ENCODE data around the gene THAP10.
A peak's percentile ranks its signal among the peaks of the same experiment; 100 is the strongest.
"Not testable (repeated sequence)": the region's sequence is repeated elsewhere in the genome, so short reads cannot be mapped to it uniquely, and the experiment has no call there.

THAP10 gene

GRCh38 chr15:70892002-70892911, at the start of gene THAP10, which contains the start of gene LRRC49:
Gene THAP10 (minus strand): TSS chr15:70892433. CDS start chr15:70892272, 161 bp downstream.
Gene LRRC49 (plus strand): TSS chr15:70892826. CDS start chr15:70892895, 69 bp downstream.
- peak; percentile 91 for DNase-seq (ENCODE audit: low read depth)

DNA sequence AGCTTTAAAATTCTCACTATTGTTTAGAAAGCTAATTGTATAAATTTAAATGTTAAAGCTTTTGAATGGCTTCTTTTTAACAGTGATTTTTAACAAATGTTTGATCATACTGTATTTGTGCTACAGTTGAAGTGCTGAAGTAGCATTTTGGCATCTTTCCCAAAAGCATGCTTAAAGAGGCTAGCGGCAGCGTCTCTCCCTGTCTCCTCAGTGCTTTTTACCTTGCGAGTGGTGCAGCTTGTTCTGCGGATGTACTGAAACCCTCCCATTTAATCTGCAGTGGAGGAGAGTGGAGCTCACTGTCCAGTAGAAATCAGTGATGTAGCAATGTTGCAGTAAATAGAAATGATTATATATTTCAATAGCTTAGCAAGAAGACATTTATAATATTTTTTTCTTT, 44.1 kb upstream of the THAP10 start:
- DNase-seq (ENCODE audit: low read depth), result no peak

DNA sequence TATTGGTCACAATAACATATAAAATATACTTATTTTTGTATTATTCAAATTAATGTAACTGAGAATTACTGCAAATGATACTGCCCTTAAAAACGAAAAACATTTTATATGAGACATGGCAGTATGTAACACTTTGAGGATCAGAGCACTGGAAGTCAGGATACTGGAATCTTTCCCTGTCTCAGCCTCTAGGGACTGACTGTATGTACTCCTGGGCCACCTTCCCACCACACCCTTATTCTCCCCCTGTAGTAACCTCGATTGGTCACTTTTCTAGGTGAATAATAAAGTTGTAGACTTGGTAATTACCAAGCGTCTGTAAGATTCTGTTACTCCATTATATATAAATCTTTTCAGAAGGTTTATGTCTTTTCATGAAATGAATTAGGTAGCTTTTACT, 43.4 kb upstream of the THAP10 start:
- no peak for DNase-seq (ENCODE audit: low read depth)

GRCh38 chr15:70933411-70933810, 41.2 kb upstream of the THAP10 start:
- no peak for DNase-seq (ENCODE audit: low read depth)

DNA sequence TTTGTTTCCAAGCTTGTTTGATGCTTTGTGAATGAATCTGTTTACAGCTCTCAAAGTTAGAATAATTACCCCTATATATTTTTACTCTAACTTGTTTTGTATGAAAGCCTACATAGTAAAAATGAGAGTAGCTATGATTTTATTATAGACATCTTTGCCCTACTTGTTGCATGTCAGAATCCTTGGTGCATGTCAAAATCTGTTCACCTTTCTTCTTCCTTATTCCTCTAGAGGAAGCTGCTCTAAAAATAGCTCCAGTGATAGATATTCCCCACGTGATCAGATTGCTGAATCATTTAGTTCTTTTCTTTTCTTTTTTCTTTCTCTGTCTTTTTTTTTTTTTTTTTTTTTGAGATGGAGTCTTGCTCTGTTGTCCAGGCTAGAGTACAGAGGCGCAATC, 40.2 kb upstream of the THAP10 start:
- no peak for DNase-seq (ENCODE audit: low read depth)

DNA sequence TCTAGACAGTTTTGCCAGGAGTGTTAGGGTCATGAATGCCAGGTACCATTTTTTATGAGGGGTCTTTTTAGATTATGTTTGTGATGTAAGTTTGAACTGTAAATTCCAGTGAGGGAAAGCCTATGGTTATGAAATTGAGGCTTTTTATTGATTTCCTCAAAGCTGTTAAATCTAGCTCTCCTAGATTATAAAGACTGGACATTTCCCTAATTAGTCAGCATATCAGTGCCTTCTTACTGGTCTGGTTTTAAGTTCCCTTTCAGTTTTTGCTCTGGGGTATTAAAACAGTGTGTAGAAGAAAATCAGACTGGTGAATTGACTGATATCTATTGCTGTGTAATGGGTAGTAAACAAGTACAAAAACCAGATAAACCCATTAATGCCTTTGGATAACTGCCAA, 39.6 kb upstream of the THAP10 start:
- no peak for DNase-seq (ENCODE audit: low read depth)

GRCh38 chr15:70926914-70927313, 34.7 kb upstream of the THAP10 start:
- DNase-seq (ENCODE audit: low read depth), result not testable (repeated sequence)

DNA sequence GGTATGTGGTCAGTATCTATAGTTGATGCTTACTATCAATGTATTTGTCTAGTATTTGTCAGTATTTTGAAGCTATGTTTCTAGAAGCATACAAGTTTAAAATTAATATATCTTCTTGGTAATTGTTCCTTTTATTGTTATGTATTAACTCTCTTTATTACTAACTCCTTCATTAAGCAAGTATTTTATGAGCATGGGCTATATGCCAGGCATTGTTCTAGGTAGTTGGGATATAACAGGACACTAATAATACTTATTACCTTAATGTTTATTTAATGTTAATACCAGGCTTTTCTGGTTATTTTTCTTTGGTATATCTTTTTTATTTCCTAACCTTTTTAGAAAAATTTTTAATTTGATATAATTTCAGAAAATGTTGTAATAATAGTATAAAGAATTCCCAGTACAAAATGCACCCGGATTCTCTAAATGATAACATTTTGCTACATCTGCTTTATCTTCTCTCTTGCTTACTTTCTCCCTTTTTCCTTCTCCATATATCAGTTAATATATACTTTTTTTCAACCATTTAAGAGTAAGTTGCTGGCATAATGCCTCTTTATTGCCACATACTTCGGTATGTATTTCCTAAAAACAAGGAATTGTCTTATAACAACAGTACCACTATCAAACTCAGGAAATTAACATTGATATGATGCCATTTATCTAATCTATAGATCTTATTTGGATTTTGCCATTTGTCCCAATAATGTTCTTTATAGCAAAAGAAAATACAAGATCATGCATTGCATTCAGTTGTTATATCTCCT, 31.3 kb upstream of the THAP10 start:
- no peak for DNase-seq (ENCODE audit: low read depth)

- no peak for DNase-seq (ENCODE audit: low read depth)
Observed at GRCh38 chr15:70922119-70922518, 29.9 kb upstream of the THAP10 start.

DNA sequence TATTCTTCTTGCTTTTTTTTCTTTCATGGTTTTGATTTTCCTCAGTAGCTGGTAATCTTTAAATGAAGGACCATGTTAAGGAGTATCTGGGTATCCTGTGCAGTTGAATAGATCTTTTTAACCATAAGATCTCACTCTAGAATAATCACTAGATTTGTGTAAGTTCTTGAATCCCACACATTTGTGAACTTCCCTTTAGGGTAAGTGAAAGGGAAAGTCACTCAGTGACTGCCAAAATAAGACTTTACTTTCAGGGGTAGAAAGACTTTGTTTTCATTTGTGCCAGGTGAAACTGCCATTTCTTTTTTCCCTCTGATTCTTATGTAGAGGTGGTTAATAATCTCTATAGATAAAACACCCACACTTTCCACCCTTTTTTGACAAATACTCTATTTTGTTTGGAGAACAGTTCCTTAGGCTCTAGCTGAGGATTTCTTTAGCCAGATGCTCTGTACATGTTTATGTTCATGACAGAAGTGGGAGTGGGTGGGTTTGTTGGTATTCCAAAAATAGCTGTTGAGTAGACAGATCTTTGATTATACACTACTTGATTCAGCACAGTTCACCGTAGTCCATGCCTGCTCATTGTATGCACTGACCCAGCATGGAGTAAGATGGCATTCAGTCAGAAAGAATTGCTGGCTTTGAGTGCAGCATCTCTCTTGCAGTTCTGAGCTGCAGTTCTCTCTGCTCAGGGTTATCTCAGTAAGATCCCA, 28.9 kb upstream of the THAP10 start:
- DNase-seq (ENCODE audit: low read depth), result no peak

GRCh38 chr15:70917955-70918354, 25.7 kb upstream of the THAP10 start:
- DNase-seq (ENCODE audit: low read depth), result no peak

GRCh38 chr15:70916531-70916930, 24.3 kb upstream of the THAP10 start:
- DNase-seq (ENCODE audit: low read depth), result no peak

- no peak for DNase-seq (ENCODE audit: low read depth)
Observed at GRCh38 chr15:70912187-70912586, 20.0 kb upstream of the THAP10 start.

DNA sequence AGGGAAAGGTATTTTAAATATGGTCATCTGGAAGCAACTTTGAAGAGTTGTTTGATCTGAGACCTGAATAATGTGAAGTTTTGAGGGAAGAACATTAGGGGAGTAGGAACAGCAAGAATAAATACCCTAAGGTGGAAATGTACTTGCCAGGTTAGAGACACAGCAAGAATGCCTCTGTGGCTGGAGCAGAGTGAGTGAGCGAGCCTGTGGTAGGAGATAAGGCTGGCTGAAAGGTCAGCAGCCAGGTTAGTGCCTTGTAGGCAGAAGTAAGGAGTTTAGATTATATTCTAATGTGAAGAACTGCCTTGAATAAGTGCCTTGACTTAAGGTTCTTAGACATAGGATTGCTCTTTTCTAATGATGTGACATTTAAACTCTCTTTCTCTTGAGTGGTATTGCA, 18.7 kb upstream of the THAP10 start:
- DNase-seq (ENCODE audit: low read depth), result no peak

DNA sequence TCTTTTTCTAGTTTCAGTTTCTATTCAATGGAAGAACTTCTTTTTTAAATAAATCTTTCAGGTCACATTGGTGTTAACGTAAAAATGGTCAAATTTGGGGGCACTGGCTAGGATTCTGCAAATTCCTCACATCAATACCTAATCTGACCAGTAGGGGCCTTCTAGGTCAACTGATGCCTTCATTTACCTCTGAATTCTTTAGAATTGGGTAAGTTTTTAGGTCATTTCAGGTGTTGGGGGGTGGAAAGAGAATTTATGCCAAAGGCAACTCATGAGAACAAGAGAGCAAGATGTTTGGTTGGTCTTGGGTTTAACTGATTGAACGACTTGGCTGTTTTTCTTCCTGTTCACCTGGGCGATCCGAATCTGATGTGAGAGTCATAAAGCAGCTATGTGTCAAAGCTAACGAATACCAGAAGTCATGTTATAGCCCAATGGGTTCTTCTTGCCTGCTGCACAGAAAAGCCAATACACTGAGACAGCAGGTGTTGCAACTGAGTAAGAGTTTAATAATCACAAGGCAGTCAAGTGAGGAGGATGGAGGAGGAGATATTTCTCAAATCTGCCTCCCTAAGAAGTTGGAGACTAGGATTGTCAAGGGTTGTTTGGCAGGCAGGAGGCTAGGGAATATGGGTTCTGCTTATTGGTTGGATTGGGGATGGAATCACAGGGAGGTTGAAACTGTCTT, 15.7 kb upstream of the THAP10 start:
- no peak for DNase-seq (ENCODE audit: low read depth)

GRCh38 chr15:70906842-70907241, 14.6 kb upstream of the THAP10 start:
- no peak for DNase-seq (ENCODE audit: low read depth)

GRCh38 chr15:70902107-70902506, 9.9 kb upstream of the THAP10 start:
- DNase-seq (ENCODE audit: low read depth), result no peak

DNA sequence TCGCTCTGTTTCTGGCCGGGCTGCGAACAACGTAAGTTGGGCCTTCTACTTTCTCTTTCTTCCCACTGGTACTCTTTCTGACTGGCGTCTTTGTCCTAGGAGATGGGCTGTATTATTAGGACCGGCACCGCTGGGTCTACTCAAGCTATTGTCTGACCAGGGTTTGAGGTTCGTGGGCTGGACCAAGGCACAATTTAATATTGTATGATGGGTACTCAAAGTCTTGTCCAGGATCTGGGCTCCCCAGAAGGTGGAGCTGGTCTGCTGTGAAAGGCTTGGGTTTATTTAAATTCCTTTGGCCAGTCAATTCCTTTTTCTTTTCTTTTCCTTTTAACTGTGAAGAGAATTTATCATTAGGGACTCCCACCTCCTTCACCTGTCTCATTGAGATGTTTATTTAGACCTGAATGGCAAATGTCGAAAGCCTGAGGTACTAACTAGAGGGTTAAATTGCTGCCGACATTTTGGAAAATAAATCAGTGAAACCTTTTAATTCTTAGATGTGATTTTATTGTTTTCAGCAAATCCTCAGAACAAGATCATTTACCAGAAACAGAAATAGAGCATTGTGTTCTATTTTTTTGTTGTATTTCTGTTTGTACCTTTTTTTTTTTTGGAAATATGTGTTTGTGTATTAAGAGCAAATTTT, 803 bp upstream of the THAP10 start:
- peak; percentile 57 for DNase-seq (ENCODE audit: low read depth)

GRCh38 chr15:70882361-70882760, 9.9 kb downstream of the THAP10 start:
- DNase-seq (ENCODE audit: low read depth), result no peak

DNA sequence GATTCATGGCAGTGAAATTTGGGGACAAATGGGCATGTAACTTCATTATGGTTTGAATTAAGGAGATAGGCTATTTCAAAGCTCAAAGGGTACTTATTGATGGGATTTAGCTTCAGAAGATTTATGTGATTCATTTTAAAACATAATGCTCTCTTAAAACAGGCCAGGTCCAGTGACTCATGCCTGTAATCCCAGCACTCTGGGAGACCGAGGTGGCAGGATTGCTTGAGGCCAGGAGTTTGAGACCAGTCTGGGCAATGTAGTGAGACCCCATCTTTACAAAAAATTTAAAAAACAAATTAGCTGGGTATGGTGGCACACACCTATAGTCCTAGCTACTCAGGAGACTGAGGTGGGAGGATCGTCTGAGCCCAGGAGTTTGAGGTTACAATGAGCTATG, 11.5 kb downstream of the THAP10 start:
- no peak for DNase-seq (ENCODE audit: low read depth)

DNA sequence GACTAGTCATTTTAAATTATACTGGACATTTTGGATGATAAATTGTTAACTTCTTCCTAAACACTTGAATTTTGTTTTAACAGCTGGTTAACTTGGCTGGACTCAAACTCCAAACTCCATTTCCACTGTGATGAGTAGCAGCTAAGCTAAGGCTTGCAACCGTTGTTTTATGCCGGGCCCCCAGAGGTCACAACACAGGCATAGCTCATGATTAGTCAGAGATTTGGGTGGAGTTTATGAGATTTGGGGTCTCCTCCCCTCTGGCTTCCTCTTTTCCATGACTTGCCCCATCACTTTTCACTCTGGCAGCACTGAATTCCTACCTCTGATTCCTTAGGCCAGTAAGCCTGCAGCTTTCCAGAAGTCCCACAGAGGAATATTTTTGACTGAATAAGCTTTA, 12.8 kb downstream of the THAP10 start:
- no peak for DNase-seq (ENCODE audit: low read depth)
